ENCODE measurements around the gene MMP24OS.

- TF ChIP-seq POLR2A (IDR thresholded peaks at IDR 0.05) (no peak), CTCF (IDR thresholded peaks at IDR 0.05) (no peak)
These were observed 12.4 kb upstream of the MMP24OS start for GRCh38 chr20:35290186-35290886.
